HAP-1 (cell line): ENCODE data around the gene ACADSB.

Experiments used
- DNase-seq, 2 experiments: peaks; one replicate each; pipeline ENCODE4 v3.0.0-alpha.2; 2016 to 2020; ENCODE audit warnings: low spot score in 2 of 2
- H3K27me3 ChIP-seq: fragments of 250-450 bp; sonication (Bioruptor Pico); 2 replicates; pipeline ENCODE4 v1.5.1; 2020; ENCODE audit warnings: low read depth, mild to moderate bottlenecking, moderate library complexity
- H3K36me3 ChIP-seq: fragments of 250-450 bp; sonication (Bioruptor Pico); replicated peaks from 2 replicates; pipeline ENCODE4 v1.5.1; 2020; ENCODE audit warnings: mild to moderate bottlenecking
- H3K4me1 ChIP-seq: fragments of 250-450 bp; sonication (Bioruptor Pico); 2 replicates; pipeline ENCODE4 v1.5.1; 2020; ENCODE audit warnings: mild to moderate bottlenecking
- H3K4me3 ChIP-seq: fragments of 250-450 bp; sonication (Bioruptor Pico); 2 replicates; pipeline ENCODE4 v1.5.1; 2020; ENCODE audit warnings: mild to moderate bottlenecking, moderate library complexity
- H3K9me3 ChIP-seq: fragments of 250-450 bp; sonication (Bioruptor Pico); 2 replicates; pipeline ENCODE4 v1.5.1; 2020; ENCODE audit warnings: mild to moderate bottlenecking, moderate library complexity
- in situ Hi-C: fragments of 300-500 bp; cut with MboI; formaldehyde crosslinking; loops from 3 replicates; pipeline ENCODE4 v1.14.3; 2020; ENCODE audit warnings: low sequenced_read_pairs, inconsistent platforms, mixed read lengths

Gene ACADSB

GRCh38 chr10:123103944-123104343 is 95.1 kb downstream of the ACADSB start:
- no peaks in the 10 kb centered on the region for H3K36me3 ChIP-seq
- in situ Hi-C loops: no loop called here
- no peak overlapping the region for H3K4me3 ChIP-seq
- no peaks in the 10 kb centered on the region for H3K9me3 ChIP-seq
- DNase-seq: no peak
- H3K27me3 ChIP-seq: no peaks in the 10 kb centered on the region
- H3K4me1 ChIP-seq: no peaks in the 10 kb centered on the region
